Measurements from ENCODE around the gene PLAU.

DNA sequence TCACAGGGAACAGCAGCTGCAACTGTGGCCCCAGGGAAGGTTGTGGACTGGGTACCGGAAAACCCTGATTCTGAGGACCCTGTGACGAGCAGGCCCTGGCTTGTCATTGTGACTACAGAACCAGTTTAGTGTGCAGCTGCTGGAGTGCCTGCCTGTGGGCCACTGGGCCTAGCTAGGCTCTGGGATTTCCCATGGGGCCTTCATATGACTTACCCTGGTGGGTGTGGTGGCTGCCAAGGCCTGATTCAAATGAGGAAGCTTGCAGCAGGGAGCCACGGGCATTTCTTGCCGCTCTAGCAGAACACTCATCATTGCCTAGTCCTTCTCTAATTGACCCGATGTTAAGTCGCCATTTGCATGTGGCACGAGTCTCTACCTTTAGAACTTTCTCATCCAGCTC, 21.9 kb upstream of the PLAU start:
- TF ChIP-seq, protein P1, sequence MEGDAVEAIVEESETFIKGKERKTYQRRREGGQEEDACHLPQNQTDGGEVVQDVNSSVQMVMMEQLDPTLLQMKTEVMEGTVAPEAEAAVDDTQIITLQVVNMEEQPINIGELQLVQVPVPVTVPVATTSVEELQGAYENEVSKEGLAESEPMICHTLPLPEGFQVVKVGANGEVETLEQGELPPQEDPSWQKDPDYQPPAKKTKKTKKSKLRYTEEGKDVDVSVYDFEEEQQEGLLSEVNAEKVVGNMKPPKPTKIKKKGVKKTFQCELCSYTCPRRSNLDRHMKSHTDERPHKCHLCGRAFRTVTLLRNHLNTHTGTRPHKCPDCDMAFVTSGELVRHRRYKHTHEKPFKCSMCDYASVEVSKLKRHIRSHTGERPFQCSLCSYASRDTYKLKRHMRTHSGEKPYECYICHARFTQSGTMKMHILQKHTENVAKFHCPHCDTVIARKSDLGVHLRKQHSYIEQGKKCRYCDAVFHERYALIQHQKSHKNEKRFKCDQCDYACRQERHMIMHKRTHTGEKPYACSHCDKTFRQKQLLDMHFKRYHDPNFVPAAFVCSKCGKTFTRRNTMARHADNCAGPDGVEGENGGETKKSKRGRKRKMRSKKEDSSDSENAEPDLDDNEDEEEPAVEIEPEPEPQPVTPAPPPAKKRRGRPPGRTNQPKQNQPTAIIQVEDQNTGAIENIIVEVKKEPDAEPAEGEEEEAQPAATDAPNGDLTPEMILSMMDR (IDR thresholded peaks at IDR 0.05) = no peak
- TF ChIP-seq POLR2A (IDR thresholded peaks at IDR 0.05) (no peak), EP300 (IDR thresholded peaks at IDR 0.05) (no peak)

Measured in sigmoid colon (tissue), 4 donors.